GM18907 (cell line): Measurements from ENCODE around the gene PEX19.

Experiments
- ATAC-seq: cut with Tn5 transposase; IDR thresholded peaks from one replicate; pipeline ENCODE4 v1.9.1; 2021; ENCODE audit warnings: mild to moderate bottlenecking, moderate library complexity; ENCODE audit not compliant: unreplicated experiment

Gene PEX19

GRCh38 chr1:160282807-160283206 is 2.1 kb downstream of the PEX19 start:
- ATAC-seq: no peak

DNA sequence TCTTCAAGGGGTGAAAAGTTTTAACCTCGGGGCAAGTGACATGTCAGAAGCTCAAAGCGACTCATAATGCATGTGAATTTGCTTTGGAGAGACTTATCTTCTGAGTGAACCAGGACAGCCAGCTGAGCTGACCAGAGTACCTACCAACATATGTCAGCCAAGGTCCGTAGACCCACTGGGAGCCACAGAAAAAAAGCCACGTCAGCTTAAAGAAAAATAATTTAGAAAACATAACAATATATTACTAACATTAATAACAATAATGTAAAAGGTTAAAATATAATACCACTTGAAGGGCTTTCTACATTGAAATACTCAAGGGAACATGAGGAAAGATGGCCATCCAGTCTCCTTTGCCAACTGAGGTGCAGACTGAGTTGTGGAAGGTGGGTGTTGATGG is 6.9 kb downstream of the PEX19 start:
- ATAC-seq: no peak

DNA sequence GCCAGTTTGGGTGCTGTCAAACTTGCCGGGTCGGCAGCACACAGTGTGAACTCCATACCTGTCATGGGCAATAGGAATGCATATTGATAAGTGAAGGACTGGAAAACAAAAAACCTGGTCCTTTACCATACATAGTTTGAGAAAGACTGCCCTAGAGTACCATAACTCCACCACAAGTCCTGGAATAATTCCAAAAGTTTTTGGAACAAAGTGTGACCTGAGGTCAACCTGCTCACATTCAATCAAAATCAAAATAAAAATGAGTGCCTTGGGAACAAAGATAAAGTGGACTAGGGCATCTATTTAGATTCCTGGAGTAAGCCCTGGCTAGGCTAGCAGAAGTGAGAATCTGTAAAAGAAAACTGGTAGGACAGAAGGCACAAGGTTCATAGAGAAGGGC is 7.6 kb downstream of the PEX19 start:
- ATAC-seq: no peak

DNA sequence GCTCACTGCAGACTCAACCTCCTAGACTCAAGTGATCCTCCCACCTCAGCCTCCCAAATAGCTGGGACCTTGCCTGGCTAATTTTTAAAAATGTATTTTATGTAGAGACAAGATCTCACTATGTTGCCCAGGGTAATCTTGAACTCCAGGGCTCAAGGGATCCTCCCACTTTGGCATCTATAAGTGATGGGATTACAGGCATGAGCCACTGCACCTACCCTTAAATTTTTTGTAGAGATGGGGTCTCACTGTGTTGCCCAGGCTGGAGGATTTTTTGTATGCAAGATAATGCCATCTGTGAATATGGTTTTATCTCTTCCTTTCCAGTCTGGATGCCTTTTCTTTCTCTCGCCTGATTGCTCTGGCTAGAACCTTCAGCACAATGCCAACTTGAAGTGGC is 13.9 kb downstream of the PEX19 start:
- ATAC-seq: no peak

- no peak for ATAC-seq
These were observed 17.5 kb downstream of the PEX19 start for GRCh38 chr1:160267284-160267991.

GRCh38 chr1:160264795-160265307 is 20.1 kb downstream of the PEX19 start:
- no peak for ATAC-seq

GRCh38 chr1:160261893-160262794 is 22.8 kb downstream of the PEX19 start, which contains the start of gene DCAF8:
Gene DCAF8, minus strand, starts transcription at chr1:160262549. Its CDS starts 18,541 bp downstream, at chr1:160244008.
- peak; percentile 83 for ATAC-seq

GRCh38 chr1:160261556-160261892 is 23.4 kb downstream of the PEX19 start:
- ATAC-seq: peak; percentile 35

- ATAC-seq: no peak
These were observed 24.2 kb downstream of the PEX19 start for GRCh38 chr1:160260406-160261382.

DNA sequence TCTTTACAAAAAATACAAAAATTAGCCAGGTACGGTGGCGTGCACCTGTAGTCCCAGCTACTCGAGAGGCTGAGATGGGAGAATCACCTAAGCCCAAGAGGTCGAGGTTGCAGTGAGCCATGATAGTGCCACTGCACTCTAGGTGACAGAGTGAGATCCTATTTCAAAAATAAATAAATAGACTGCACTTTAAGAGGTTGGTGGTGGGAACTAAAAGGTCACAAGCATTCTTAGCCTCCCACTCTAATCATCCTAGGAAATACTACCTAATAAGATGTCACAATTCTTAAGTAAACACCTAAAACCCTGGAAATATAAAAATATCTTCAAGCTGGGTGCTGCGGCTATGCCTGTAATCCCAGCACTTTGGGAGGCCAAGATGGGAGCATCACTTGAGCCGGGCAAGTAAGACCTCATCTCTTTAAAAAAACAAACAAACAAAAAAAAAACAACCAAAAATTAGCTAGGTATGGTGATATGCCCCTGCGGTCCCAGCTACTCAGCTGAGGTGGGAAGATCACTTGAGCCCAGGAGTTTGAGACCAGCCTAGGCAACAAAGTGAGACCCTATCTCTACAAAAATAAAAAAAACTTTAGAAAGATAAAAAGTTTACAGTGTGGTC is 26.6 kb downstream of the PEX19 start:
- no peak for ATAC-seq

DNA sequence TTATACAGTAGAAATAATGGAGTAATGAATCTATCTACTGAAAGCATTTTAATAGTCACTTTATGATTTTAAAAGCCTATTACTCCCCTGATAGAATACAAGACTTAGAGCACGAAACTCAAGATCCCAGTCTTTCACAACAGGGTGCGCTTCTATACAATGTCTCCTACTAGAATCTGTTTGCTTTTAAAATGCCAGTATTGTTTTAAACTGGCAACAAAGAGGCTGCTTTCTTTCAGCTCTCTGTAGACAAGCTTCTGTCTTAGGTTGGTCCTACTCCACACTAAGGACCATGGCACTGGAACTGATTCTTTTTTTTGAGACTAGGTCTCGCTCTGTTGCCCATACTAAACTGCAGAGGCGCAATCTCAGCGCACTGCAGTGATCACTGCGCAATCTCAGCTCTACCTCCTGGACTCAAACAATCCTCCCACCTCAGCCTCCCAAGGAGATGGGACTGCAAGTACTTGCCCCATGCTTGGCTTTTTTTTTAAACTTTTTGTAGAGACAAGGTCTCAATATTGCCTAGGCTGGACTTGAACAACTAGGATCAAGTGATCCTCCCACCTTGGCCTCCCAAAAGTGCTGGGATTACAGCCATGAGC is 27.4 kb downstream of the PEX19 start:
- no peak for ATAC-seq

DNA sequence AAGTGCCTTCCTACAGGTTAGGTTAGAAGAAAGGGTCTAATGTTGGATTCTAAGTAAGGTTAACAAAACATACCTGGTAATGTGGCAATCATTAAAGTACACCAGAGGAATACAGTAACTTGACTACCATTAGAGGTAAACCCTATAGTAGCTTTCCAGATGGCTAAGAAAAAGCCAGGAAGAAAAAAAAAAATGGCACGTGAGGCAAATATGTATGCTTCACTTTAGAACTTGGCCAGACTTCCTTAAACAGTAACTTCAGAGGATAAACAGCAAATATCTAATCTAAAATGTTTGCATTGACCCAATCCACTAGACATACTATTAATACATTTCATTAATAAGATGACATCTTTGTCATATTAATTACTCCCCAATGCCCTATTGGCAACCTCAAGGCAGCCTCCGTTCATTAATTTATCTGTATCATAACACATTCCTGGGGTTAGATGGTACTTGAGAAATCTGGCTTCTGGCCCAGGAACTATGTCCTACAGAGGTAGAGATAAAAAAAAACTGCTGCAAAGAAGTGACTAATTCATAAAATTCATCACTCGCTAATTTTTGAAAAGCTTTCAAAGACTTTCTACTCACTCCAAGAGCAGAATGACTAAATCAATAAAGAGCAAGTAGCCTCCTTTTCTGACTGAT is 28.4 kb downstream of the PEX19 start:
- no peak for ATAC-seq

DNA sequence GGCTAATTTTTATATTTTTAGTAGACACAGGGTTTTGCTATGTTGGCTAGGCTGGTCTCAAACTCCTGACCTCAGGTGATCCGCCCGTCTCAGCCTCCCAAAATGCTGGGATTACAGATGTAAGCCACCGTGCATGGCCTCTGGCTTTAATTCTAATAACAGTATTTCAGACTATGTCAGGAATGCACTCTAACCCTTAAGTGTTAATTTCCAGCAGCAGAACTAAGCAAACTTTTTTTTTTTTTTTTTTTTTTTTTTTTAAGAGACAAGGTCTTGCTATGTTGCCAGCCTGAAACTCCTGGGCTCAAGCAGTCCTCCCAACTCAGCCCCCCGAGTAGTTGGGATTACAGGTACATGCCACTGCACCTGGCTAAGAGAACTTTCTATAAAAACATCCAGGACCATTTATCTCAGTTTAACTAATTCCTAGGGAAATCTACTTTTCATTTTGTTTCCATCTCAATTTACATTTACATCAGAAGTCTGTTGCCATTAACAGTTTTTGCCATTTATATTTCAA is 29.1 kb downstream of the PEX19 start:
- no peak for ATAC-seq

- peak; percentile 71 for ATAC-seq
These were observed 33.0 kb downstream of the PEX19 start for GRCh38 chr1:160251687-160252526.

DNA sequence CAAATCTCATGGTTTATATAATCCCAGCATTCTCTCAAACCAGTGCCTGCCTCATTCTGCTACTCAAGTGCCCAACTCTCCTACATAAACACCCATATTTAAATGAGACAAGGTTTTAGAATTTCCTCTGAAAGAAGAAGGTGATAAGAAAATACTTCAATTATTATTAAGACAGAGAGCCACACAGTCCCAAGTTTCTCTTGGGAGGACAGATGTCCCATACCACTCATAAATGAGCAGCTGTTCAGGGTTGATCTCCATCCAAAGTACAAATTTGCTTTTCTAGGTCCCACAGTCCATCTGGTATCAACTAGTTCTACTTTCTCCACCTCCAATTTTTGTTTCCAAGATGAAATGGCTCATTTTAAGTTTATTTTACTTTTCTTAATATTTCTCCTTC is 33.9 kb downstream of the PEX19 start:
- ATAC-seq: no peak

DNA sequence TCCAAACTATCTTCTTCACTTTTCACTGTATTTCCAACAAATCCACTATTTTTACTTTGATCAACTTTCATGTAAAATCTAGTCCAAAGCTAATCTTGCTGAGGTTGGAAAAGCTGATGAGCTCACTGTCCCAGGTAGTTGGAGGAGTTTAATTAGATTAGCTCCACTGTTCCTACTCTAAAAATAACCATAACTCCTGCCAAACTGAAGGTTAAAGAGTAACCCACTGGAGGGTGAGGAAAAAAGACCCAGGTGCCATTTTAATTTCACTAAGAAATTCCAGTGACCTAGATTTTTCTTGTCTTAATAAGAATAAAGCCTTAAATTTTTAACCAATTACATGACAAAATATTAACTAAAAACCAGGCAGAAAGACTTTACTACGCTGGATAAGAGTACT is 37.9 kb downstream of the PEX19 start:
- no peak for ATAC-seq

- ATAC-seq: no peak
These were observed 39.5 kb downstream of the PEX19 start for GRCh38 chr1:160245434-160245833.

GRCh38 chr1:160244209-160244608 is 40.7 kb downstream of the PEX19 start:
- ATAC-seq: no peak
